ENCODE results near the gene BARX2.
"Not testable (repeated sequence)": the region's sequence is repeated elsewhere in the genome, so short reads cannot be mapped to it uniquely, and the experiment has no call there.

Gene BARX2

GRCh38 chr11:129375751-129376657 lies at the start of gene BARX2:
BARX2 (plus strand) TSS chr11:129375848; CDS start chr11:129376036, 188 bp downstream.
- peak; percentile 39 for DNase-seq (ENCODE audit: low read depth)

- no peak for DNase-seq (ENCODE audit: low read depth)
Observed at GRCh38 chr11:129326921-129327320, 48.7 kb upstream of the BARX2 start.

- not testable (repeated sequence) for DNase-seq (ENCODE audit: low read depth)
Observed at GRCh38 chr11:129327708-129328107, 47.9 kb upstream of the BARX2 start.

- no peak for DNase-seq (ENCODE audit: low read depth)
Observed at GRCh38 chr11:129328756-129329155, 46.9 kb upstream of the BARX2 start.

GRCh38 chr11:129331217-129331616 lies 44.4 kb upstream of the BARX2 start:
- no peak for DNase-seq (ENCODE audit: low read depth)

GRCh38 chr11:129331871-129332274 lies 43.8 kb upstream of the BARX2 start:
- peak; percentile 58 for DNase-seq (ENCODE audit: low read depth)

- DNase-seq (ENCODE audit: low read depth), result no peak
Observed at GRCh38 chr11:129333873-129334272, 41.8 kb upstream of the BARX2 start.

GRCh38 chr11:129344301-129344940 lies 31.2 kb upstream of the BARX2 start:
- DNase-seq (ENCODE audit: low read depth), result not testable (repeated sequence)

- no peak for DNase-seq (ENCODE audit: low read depth)
Observed at GRCh38 chr11:129346916-129347315, 28.7 kb upstream of the BARX2 start.

- no peak for DNase-seq (ENCODE audit: low read depth)
Observed at GRCh38 chr11:129348813-129349212, 26.8 kb upstream of the BARX2 start.

GRCh38 chr11:129352676-129353075 lies 23.0 kb upstream of the BARX2 start:
- no peak for DNase-seq (ENCODE audit: low read depth)

- DNase-seq (ENCODE audit: low read depth), result no peak
Observed at GRCh38 chr11:129354691-129355090, 21.0 kb upstream of the BARX2 start.

GRCh38 chr11:129359748-129360147 lies 15.9 kb upstream of the BARX2 start:
- no peak for DNase-seq (ENCODE audit: low read depth)

- peak; percentile 76 for DNase-seq (ENCODE audit: low read depth)
Observed at GRCh38 chr11:129364143-129364654, 11.4 kb upstream of the BARX2 start.

- no peak for DNase-seq (ENCODE audit: low read depth)
Observed at GRCh38 chr11:129365816-129366215, 9.8 kb upstream of the BARX2 start.

GRCh38 chr11:129366737-129367597 lies 8.7 kb upstream of the BARX2 start:
- DNase-seq (ENCODE audit: low read depth), result no peak

- DNase-seq (ENCODE audit: low read depth), result no peak
Observed at GRCh38 chr11:129368889-129369672, 6.6 kb upstream of the BARX2 start.

GRCh38 chr11:129370715-129371114 lies 4.9 kb upstream of the BARX2 start:
- no peak for DNase-seq (ENCODE audit: low read depth)

GRCh38 chr11:129372609-129373488 lies 2.8 kb upstream of the BARX2 start:
- no peak for DNase-seq (ENCODE audit: low read depth)

- DNase-seq (ENCODE audit: low read depth), result no peak
Observed at GRCh38 chr11:129373489-129373953, 2.1 kb upstream of the BARX2 start.

All from activated T-cell treated with anti-CD3 and anti-CD28 coated beads for 48 hours (primary cell).